ENCODE measurements around the gene CD96.

- TF ChIP-seq CTCF (IDR thresholded peaks at IDR 0.05) (no peak), POLR2A (IDR thresholded peaks at IDR 0.05) (no peak)
Observed at GRCh38 chr3:111603679-111604078, 61.7 kb downstream of the CD96 start.
